ENCODE data around the gene ZKSCAN8.

Gene ZKSCAN8

DNA sequence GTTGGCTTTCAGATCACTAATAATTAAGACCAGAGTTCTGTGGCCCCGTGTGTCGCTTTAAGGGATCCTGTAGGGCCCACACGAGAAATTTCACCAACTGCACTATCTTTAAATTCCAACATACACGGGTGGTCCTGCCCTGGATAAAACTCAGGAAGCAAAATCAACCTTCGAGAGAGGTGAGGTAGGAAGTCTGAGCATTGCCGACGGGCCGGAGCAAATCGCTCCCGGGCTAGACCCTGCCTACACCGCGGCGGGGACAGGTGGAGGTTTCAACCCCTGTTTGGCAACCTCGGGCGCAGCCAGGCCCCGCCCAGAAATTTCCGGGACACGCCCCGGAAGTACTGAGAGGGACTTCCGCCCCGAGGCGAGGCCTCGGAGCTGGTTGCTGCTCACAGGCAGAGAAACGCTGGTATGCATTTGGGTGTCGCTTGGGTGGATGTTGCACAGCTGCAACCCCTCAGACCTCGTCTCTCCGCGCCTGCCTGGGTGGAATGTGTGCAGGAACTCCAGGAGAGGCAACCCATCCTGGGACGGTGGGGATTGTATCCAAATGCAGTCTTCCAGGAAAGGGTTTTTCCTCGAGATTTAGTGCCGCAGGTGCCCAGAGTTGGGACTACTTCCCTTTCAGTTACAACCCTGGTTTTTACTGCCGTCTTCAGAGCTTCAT, 19.9 kb downstream of the ZKSCAN8 start:
- peak overlapping the region; percentile 28; the same call in 1 of the 2 replicates for H3K4me2 ChIP-seq (ENCODE audit: low read length)
- H3K27ac ChIP-seq (ENCODE audit: low read depth, low read length): no peak overlapping the region

GRCh38 chr6:28165563-28165962, 23.9 kb downstream of the ZKSCAN8 start:
- H3K9me2 ChIP-seq (replicated peaks; ENCODE audit: control insufficient read depth, low read length): no peaks in the 10 kb centered on the region
- no peaks in the 10 kb centered on the region for H4K20me1 ChIP-seq (ENCODE audit: control insufficient read depth, insufficient read depth, low read depth, low read length)
- no peak overlapping the region for H3K4me2 ChIP-seq (ENCODE audit: low read length)
- H3K9me3 ChIP-seq (ENCODE audit: control insufficient read depth, insufficient read depth, low read length): peaks cover 5% of the 10 kb centered on the region; the same call in 1 of the 2 replicates
- no peak overlapping the region for H3K4me3 ChIP-seq (ENCODE audit: low read length)
- H3K27ac ChIP-seq (ENCODE audit: low read depth, low read length): no peak overlapping the region
- H3F3A ChIP-seq (ENCODE audit: control insufficient read depth, insufficient read depth): 0 out of 2 replicates have a peak, but pooled peaks cover 4% of the 10 kb centered on the region
- no peaks in the 10 kb centered on the region for H3K27me3 ChIP-seq (ENCODE audit: control insufficient read depth, low read length)
- TF ChIP-seq, protein P1, sequence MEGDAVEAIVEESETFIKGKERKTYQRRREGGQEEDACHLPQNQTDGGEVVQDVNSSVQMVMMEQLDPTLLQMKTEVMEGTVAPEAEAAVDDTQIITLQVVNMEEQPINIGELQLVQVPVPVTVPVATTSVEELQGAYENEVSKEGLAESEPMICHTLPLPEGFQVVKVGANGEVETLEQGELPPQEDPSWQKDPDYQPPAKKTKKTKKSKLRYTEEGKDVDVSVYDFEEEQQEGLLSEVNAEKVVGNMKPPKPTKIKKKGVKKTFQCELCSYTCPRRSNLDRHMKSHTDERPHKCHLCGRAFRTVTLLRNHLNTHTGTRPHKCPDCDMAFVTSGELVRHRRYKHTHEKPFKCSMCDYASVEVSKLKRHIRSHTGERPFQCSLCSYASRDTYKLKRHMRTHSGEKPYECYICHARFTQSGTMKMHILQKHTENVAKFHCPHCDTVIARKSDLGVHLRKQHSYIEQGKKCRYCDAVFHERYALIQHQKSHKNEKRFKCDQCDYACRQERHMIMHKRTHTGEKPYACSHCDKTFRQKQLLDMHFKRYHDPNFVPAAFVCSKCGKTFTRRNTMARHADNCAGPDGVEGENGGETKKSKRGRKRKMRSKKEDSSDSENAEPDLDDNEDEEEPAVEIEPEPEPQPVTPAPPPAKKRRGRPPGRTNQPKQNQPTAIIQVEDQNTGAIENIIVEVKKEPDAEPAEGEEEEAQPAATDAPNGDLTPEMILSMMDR (IDR thresholded peaks at IDR 0.05; ENCODE audit: low read depth, low read length, poor library complexity, severe bottlenecking): no peak
- TF ChIP-seq EZH2phosphoT487 (IDR thresholded peaks at IDR 0.05; ENCODE audit: borderline replicate concordance, low read length): no peak
- H3K4me1 ChIP-seq (ENCODE audit: control insufficient read depth, low read length): peaks cover 5% of the 10 kb centered on the region; the same call in 1 of the 2 replicates
- H3K36me3 ChIP-seq (ENCODE audit: control insufficient read depth, low read length): peaks cover 2% of the 10 kb centered on the region; the same call in 1 of the 2 replicates
- no peaks in the 10 kb centered on the region for H3K79me2 ChIP-seq (ENCODE audit: control insufficient read depth, low read length)

More for the DNA sequence above, 19.9 kb downstream of the ZKSCAN8 start:
- Histone ChIP-seq H3F3A (ENCODE audit: control insufficient read depth, insufficient read depth) (peaks cover 4% of the 10 kb centered on the region; the same call in 1 of the 2 replicates), H3K36me3 (ENCODE audit: control insufficient read depth, low read length) (peaks cover 20% of the 10 kb centered on the region), H4K20me1 (ENCODE audit: control insufficient read depth, insufficient read depth, low read depth, low read length) (no peaks in the 10 kb centered on the region), H3K4me3 (ENCODE audit: low read length) (peak overlapping the region; percentile 33), H3K9me2 (replicated peaks; ENCODE audit: control insufficient read depth, low read length) (no peaks in the 10 kb centered on the region), H3K27me3 (ENCODE audit: control insufficient read depth, low read length) (no peaks in the 10 kb centered on the region), H3K79me2 (ENCODE audit: control insufficient read depth, low read length) (no peaks in the 10 kb centered on the region), H3K9me3 (ENCODE audit: control insufficient read depth, insufficient read depth, low read length) (peaks cover 5% of the 10 kb centered on the region; the same call in 1 of the 2 replicates), H3K4me1 (ENCODE audit: control insufficient read depth, low read length) (peaks cover 5% of the 10 kb centered on the region; the same call in 1 of the 2 replicates)
- TF ChIP-seq EZH2phosphoT487 (IDR thresholded peaks at IDR 0.05; ENCODE audit: borderline replicate concordance, low read length): no peak
- TF ChIP-seq, protein P1 (IDR thresholded peaks at IDR 0.05; ENCODE audit: low read depth, low read length, poor library complexity, severe bottlenecking): no peak

DNA sequence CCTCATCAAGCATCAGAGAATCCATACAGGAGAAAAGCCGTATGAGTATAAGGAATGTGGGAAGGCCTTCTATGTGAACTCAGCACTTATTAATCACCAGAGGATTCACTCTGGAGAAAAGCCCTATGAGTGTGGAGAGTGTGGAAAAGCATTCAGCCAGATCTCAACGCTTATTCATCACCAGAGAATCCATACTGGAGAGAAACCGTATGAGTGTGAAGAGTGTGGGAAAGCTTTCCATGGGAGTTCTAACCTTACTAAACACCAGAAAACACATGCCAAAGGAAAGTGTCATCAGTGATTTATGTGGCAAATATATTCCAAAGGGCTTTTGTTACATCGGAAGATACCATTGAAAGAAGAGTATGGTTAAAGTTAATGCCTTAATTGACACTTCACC, 25.4 kb downstream of the ZKSCAN8 start:
- no peak for TF ChIP-seq EZH2phosphoT487 (IDR thresholded peaks at IDR 0.05; ENCODE audit: borderline replicate concordance, low read length)
- TF ChIP-seq, protein P1 (IDR thresholded peaks at IDR 0.05; ENCODE audit: low read depth, low read length, poor library complexity, severe bottlenecking): no peak
- H3K79me2 ChIP-seq (ENCODE audit: control insufficient read depth, low read length): no peaks in the 10 kb centered on the region
- H3K4me2 ChIP-seq (ENCODE audit: low read length): no peak overlapping the region
- no peaks in the 10 kb centered on the region for H3K27me3 ChIP-seq (ENCODE audit: control insufficient read depth, low read length)
- H3K4me1 ChIP-seq (ENCODE audit: control insufficient read depth, low read length): no peaks in the 10 kb centered on the region
- no peaks in the 10 kb centered on the region for H3K9me2 ChIP-seq (replicated peaks; ENCODE audit: control insufficient read depth, low read length)
- no peak overlapping the region for H3K4me3 ChIP-seq (ENCODE audit: low read length)
- H3K27ac ChIP-seq (ENCODE audit: low read depth, low read length): no peak overlapping the region
- H3K36me3 ChIP-seq (ENCODE audit: control insufficient read depth, low read length): no peaks in the 10 kb centered on the region
- no peaks in the 10 kb centered on the region for H3F3A ChIP-seq (ENCODE audit: control insufficient read depth, insufficient read depth)
- no peaks in the 10 kb centered on the region for H4K20me1 ChIP-seq (ENCODE audit: control insufficient read depth, insufficient read depth, low read depth, low read length)
- no peaks in the 10 kb centered on the region for H3K9me3 ChIP-seq (ENCODE audit: control insufficient read depth, insufficient read depth, low read length)

Measured in DOHH2 (cell line).